Measurements from ENCODE around the gene ACTR3C. TPM values are rescaled to one million over a fixed set of nuclear protein-coding genes. Genes with fewer than 3 reads are reported as not detected.
A peak's percentile ranks its signal among the peaks of the same experiment; 100 is the strongest.

ACTR3C gene
- total and polyA plus RNA-seq, 8 donors: 2.3 to 68.7 (median 9.7) TPM

DNA sequence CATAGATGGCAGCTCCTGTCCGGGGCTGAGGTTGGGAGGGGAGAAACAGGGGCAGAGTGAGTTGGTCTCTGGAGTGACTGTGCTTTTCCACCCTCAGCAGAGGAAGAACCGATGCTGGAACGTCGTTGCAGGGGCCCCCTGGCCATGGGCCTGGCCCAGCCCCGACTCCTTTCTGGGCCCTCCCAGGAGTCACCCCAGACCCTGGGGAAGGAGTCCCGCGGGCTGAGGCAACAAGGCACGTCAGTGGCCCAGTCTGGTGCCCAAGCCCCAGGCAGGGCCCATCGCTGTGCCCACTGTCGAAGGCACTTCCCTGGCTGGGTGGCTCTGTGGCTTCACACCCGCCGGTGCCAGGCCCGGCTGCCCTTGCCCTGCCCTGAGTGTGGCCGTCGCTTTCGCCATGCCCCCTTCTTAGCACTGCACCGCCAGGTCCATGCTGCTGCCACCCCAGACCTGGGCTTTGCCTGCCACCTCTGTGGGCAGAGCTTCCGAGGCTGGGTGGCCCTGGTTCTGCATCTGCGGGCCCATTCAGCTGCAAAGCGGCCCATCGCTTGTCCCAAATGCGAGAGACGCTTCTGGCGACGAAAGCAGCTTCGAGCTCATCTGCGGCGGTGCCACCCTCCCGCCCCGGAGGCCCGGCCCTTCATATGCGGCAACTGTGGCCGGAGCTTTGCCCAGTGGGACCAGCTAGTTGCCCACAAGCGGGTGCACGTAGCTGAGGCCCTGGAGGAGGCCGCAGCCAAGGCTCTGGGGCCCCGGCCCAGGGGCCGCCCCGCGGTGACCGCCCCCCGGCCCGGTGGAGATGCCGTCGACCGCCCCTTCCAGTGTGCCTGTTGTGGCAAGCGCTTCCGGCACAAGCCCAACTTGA, 48.0 kb upstream of the ACTR3C start:
- peaks cover 31 to 74% (median 63%) of the 10 kb centered on the region in 4 donors for H3K4me1 ChIP-seq
- no peaks in the 10 kb centered on the region for H3K9me3 ChIP-seq
- no peak for DNase-seq
- H3K4me3 ChIP-seq: peak overlapping the region in 2 of 4 donors; percentile 71 to 95
- 80 to 84% (median 82%) methylated on average over 28 to 48 of the region's 48 CpGs for WGBS, 5 donors
- TF ChIP-seq POLR2A (IDR thresholded peaks at IDR 0.05): no peak
- TF ChIP-seq, protein P1, sequence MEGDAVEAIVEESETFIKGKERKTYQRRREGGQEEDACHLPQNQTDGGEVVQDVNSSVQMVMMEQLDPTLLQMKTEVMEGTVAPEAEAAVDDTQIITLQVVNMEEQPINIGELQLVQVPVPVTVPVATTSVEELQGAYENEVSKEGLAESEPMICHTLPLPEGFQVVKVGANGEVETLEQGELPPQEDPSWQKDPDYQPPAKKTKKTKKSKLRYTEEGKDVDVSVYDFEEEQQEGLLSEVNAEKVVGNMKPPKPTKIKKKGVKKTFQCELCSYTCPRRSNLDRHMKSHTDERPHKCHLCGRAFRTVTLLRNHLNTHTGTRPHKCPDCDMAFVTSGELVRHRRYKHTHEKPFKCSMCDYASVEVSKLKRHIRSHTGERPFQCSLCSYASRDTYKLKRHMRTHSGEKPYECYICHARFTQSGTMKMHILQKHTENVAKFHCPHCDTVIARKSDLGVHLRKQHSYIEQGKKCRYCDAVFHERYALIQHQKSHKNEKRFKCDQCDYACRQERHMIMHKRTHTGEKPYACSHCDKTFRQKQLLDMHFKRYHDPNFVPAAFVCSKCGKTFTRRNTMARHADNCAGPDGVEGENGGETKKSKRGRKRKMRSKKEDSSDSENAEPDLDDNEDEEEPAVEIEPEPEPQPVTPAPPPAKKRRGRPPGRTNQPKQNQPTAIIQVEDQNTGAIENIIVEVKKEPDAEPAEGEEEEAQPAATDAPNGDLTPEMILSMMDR (IDR thresholded peaks at IDR 0.05): no peak
- no peak for TF ChIP-seq EP300 (IDR thresholded peaks at IDR 0.05)
- no peak for TF ChIP-seq POLR2AphosphoS5 (IDR thresholded peaks at IDR 0.05)
- H3K27me3 ChIP-seq: no peaks in the 10 kb centered on the region
- H3K36me3 ChIP-seq: peaks cover 29 to 49% (median 42%) of the 10 kb centered on the region in 4 donors
- intact Hi-C loops (cut with DNase I; ENCODE audit: low total_unique reads): no loop called here
- peak overlapping the region in 4 of 5 donors; percentile 87 to 97 (median 94) for H3K27ac ChIP-seq

DNA sequence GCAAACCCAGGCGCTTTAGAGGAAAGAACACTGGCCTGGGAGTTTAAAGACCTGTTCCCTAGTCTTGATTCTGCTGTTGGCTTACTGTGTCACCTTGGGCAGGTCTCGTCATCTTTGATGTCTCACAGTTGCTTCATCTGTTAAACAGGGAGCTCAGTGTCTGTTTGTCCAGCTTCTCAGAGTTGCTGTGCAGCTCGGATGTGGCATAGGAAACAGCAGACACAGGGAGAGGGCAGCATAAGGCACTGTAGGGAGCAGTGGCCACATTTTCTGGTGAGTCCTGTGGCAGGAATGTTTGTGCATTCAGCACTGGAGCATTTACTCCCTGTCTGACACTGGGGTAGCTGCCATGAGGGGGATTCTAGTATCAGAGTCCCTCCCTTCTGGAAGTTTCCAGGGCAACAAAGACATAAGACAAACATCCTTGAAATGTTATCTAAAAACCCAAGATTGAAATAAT, 47.3 kb upstream of the ACTR3C start:
- peak overlapping the region in 3 of 4 donors; percentile 71 to 95 (median 88) for H3K4me3 ChIP-seq
- H3K27ac ChIP-seq: peak overlapping the region; percentile 31 to 97 (median 94)
- intact Hi-C loops (cut with DNase I; ENCODE audit: low total_unique reads): no loop called here
- TF ChIP-seq POLR2AphosphoS5 (IDR thresholded peaks at IDR 0.05) (no peak), EP300 (IDR thresholded peaks at IDR 0.05) (no peak), POLR2A (IDR thresholded peaks at IDR 0.05) (no peak)
- TF ChIP-seq, protein P1 (IDR thresholded peaks at IDR 0.05): no peak
- no peaks in the 10 kb centered on the region for H3K27me3 ChIP-seq
- peaks cover 31 to 71% (median 62%) of the 10 kb centered on the region in 4 donors for H3K4me1 ChIP-seq
- 21 to 57% (median 48%) methylated on average over 3 of the region's 3 CpGs for WGBS, 5 donors
- H3K36me3 ChIP-seq: peaks cover 29 to 49% (median 42%) of the 10 kb centered on the region in 4 donors
- H3K9me3 ChIP-seq: no peaks in the 10 kb centered on the region
- no peak for DNase-seq

DNA sequence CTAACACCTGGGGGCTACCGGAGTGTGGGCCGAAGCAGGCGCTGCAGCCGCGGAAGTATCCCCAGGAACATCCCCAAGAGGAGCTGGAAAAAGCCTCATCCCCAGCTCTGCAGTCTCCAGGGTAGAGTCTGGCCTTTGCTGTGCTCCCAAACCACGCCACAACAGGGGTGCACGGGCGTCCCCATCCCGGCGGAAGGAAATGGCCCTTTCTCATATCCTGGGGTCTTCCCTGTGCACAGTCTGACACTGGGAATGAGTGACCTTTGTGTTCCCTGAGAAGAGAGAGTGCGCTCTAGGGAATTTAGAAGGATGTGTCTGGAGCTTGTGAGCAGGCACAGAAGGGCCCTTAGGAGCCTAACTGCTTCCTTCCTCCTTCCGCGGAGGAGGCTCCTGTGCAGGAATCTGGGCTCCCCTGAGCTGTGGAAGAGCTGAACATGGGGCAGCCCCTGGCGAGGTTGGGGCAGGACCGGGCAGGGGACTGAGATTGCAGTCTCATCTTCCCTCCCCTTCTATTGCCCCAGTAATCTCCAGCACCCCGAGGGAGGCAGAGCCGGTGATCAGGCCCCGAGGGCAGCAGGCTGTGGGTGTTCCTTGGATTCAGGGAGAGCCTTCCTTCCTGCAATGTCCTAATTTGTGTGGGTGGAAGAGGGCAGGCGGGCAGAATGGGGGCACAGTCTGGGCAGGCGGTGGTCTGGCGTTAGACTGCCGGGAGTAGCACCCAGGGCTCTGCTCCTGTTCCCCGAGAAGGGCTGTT, 46.6 kb upstream of the ACTR3C start:
- peaks cover 29 to 43% (median 41%) of the 10 kb centered on the region in 4 donors for H3K36me3 ChIP-seq
- peaks cover 31 to 71% (median 60%) of the 10 kb centered on the region in 4 donors for H3K4me1 ChIP-seq
- DNase-seq: no peak
- no peaks in the 10 kb centered on the region for H3K9me3 ChIP-seq
- WGBS, 5 donors: 13 to 28% (median 25%) methylated on average over 12 to 23 of the region's 23 CpGs
- peak overlapping the region; percentile 87 to 97 (median 94) for H3K27ac ChIP-seq
- no peak for TF ChIP-seq POLR2A (IDR thresholded peaks at IDR 0.05)
- no peak for TF ChIP-seq EP300 (IDR thresholded peaks at IDR 0.05)
- TF ChIP-seq, protein P1 (IDR thresholded peaks at IDR 0.05): no peak
- no peak for TF ChIP-seq POLR2AphosphoS5 (IDR thresholded peaks at IDR 0.05)
- H3K4me3 ChIP-seq: peak overlapping the region; percentile 71 to 95 (median 84)
- intact Hi-C loops (cut with DNase I; ENCODE audit: low total_unique reads): loop anchor here (10.0 kb wide), 1 partner anchor 45 kb away; no protein-coding TSS in a partner anchor
- H3K27me3 ChIP-seq: no peaks in the 10 kb centered on the region

Data from stomach (tissue), 9 donors.